HG03439 (cell line): ENCODE data around the gene PSMD12.
A peak's percentile ranks its signal among the peaks of the same experiment; 100 is the strongest.
"Not testable (repeated sequence)": the region's sequence is repeated elsewhere in the genome, so short reads cannot be mapped to it uniquely, and the experiment has no call there.

Experiments used
- ATAC-seq: cut with Tn5 transposase; IDR thresholded peaks from one replicate; pipeline ENCODE4 v1.9.1; 2021; ENCODE audit warnings: mild to moderate bottlenecking, moderate library complexity; ENCODE audit not compliant: unreplicated experiment

The PSMD12 gene

DNA sequence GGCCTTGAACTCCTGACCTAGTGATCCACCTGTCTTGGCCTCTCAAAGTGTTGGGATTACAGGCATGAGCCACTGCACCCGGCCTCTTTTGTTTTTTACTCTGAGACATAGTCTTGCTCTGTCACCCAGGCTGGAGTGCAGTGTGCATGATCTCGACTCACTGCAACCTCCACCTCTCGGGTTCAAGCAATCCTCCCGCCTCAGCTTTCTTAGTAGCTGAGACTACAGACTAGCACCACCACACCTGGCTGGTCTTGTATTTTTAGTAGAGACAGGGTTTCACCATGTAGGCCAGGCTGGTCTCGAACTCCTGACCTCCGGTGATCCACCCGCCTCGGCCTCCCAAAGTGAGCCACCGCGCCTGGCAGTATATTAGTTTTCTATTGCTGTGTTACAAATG is 22.2 kb upstream of the PSMD12 start:
- not testable (repeated sequence) for ATAC-seq

DNA sequence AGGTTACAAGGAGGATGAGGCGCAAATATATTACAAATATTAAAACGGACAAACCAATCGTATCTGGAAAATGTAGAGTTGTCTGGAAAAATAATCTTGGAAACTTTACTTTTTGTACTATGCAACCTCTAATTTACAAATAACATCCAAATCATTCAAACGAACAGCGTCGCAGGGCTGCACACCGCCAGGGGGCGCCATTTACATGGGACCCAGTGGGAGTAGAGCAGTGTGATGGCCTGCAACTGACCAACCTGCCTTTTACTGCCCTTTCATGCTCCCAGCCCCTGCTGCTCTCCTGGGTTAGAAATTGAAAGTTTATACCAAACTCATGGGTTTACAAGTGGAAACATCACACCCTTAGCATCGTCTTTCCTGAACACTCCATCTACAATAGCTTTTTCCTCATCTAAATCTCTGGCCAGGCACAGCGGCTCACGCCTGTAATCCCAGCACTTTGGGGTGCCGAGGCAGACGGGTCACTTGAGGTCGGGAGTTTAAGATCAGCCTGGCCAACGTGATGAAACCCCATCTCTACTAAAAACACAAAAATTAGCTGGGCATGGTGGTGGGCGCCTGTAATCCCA is 20.7 kb upstream of the PSMD12 start:
- ATAC-seq, result no peak

DNA sequence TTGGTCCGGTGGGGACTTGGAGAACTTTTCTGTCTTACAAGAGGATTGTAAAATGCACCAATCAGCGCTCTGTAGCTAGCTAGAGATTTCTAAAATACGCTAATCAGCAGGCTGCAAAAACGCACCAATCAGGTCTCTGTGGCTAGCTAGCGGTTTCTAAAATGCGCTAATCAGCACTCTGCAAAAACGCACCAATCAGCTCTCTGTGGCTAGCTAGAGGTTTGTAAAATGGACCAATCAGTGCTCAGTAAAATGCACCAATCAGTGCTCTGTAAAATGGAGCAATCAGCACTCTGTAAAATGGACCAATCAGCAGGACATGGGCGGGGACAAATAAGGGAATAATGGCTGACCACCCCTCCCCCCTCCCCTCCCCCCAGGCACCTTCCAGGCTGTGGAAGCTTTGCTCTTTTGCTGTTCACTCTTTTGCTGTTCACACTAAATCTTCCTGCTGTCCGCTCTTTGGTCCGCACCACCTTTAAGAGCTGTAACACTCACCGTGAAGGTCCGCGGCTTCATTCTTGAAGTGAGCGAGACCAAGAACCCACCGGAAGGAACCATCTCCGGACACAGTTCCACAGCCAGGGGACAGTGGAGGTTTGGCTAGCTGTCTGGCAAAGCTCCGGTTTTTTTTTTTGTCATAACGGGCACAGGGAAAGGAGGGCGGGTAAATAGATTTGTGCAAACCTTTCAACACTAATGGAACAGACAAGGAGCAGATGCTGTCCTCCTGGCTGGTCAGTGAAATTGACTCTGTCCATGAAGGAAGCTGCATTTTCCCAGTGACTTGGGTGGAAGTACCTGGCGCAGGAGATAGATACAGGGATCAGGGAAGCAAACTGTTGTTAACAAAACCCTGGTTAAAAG is 19.0 kb upstream of the PSMD12 start:
- no peak for ATAC-seq

GRCh38 chr17:67381929-67382257 is 15.5 kb upstream of the PSMD12 start:
- no peak for ATAC-seq

- no peak for ATAC-seq
Measured at GRCh38 chr17:67379251-67379630, 12.9 kb upstream of the PSMD12 start.

GRCh38 chr17:67378454-67379250 is 12.3 kb upstream of the PSMD12 start:
- ATAC-seq, result peak; percentile 47

DNA sequence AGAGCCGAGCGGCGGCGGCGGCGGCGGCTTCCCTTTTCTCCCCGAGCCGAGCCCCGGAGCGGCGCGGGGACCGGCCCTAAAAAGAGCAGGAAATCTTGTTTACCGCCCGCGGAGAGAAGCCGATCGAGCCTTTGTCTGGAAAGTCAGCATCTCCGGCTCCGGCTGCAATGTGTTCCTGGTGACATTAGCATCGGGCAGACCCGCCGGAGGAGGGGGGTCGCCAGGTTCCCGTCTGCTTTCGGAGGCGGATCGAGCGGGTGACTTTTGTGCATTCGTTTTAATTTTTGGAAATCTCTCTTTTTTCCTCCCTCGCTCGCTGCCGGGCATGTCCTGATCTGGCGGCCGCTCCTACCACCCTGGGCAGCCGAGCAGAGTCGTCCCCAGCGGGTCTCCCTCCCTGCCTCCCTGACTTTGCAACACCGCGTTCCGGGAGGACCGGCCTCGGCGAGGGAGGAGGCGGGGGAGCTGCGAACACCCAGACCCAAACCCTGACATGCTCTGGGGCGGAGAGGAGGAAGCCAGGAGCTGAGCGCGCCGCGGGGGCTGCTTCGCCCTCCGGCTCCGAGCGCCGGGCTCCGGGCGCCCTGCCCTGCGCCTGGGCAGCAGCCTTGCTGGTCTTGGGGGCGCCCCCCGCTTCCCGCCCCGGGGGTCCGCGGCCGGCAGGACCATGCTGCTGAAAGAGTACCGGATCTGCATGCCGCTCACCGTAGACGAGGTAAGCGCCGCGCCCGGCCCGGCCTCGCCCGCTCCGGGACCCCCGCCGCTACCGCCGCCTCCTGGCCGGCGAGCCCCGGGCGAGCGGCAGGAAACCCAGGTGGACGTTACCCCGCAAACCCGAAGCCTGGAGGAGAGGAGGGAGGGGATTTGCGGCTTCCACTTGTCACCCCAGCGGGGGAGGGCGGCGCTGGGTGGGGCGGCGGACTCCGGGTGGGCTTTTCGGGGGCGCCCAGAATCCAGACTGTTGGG is 11.4 kb upstream of the PSMD12 start:
- ATAC-seq, result peak; percentile 27

- ATAC-seq, result peak; percentile 51
Measured at GRCh38 chr17:67376737-67377487, 10.5 kb upstream of the PSMD12 start, which contains the start of gene PITPNC1. Gene PITPNC1, plus strand, starts transcription at chr17:67377281.

DNA sequence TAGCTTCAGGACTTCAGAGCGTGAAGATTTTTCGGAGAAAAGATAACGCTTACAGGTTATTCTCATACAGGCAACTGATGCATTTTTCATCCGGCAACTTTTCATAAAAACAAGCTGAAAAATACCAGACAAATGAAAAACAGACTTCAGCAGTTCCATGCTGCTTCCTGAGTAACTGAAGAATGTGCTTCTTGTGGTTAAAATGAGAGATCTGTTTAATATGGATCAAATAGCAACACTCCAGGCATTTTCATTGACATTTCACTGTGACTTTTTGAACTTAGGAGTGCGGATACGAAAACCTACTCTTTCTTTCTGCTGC is 10.0 kb upstream of the PSMD12 start:
- ATAC-seq, result no peak

GRCh38 chr17:67375716-67376115 is 9.3 kb upstream of the PSMD12 start:
- no peak for ATAC-seq

DNA sequence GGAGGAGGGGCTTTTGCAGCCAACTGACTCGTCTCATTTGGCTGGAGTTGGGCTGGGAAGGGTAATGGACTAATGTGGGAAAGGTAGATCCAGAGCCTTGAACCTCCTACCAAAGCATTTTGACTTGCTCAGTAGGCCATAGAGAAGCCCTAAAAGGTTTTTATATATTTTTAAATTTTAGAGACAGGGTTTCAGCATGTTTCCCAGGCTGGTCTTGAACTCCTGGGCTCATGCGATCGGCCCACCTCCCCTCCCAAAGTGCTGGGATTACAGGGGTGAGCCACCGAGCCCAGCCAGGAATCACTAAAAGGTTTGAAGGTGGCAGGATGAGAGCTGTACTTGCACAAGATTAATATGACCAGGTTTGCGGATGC is 8.7 kb upstream of the PSMD12 start:
- ATAC-seq, result no peak

- ATAC-seq, result no peak
Measured at GRCh38 chr17:67374329-67375053, 8.1 kb upstream of the PSMD12 start.

DNA sequence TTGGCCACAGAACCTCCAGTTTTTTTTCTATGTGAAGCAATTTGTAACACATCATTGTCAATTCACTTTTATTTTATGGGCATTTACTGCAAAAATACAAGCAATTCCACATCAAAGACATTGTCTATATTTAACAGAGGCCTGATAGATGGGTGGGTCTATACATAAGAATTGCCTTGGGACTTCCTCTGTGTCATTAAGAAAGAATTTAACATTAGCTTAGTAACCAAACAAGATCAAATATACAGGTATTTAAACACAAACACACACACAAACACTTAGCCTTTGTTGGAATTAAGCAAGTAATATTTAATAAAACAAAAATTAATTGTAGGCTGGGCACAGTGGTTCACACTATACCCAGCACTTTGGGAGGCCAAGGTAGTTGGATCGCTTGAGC is 6.4 kb upstream of the PSMD12 start:
- no peak for ATAC-seq

DNA sequence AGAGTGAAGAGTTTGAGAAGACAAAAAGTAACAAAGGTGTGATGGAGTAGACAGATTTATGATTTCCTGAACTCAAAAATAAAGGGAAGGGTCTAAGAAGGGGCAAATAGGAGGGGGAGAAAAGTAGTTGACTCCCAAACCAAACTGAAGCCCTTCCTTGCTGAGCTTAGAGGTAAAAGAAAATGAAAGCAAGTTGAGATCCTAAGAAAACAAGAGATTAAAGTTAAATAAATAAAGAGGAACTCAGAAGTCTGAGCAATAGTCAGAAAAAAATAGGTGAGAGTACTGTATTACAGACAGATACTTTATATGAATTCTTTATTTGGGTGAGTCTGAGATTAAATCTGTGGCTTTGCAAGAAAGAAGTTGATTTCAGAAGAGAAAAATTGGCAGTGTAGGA is 3.3 kb upstream of the PSMD12 start:
- no peak for ATAC-seq

- peak; percentile 11 for ATAC-seq
Measured at GRCh38 chr17:67365738-67366192, 612 bp downstream of the PSMD12 start.

DNA sequence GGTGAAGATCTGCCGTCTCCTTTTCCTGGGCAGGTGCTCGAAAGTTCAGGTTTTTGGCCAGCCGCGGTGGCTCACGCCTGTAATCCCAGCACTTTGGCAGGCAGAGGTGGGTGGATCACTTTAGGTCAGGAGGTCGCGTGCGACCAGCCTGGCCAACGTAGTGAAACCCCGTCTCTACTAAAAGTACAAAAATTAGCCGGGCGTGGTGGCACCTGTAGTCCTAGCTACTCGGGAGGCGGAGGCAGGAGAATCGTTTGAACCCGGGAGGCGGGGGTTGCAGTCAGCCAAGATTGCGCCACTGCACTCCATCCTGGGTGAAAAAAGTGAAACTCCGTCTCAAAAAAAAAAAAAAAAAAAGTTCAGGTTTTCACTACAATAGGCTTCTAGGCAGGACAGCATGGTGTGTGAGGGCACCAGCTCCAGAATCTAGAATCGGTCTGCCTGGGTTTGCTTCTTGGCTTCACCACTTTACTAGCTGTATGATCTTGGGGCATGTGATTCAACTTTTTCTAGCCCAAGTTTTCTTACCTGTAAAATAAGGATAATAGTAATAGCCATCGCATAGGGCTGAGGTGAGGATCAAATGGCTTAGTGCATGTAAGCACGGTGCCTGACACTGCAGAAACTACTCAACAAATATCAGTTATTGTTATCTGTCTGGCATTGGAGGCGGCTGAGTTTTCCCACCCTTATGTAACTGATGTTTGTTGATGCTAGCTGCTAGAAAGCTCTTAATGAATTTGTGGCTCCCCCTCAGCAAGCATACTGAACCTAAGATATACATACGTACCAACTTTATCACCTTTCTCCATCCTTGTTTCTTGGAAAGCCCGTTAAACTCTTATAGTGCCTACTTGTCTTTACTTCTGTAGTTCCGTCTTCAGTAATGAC is 1.3 kb downstream of the PSMD12 start:
- ATAC-seq, result no peak

- no peak for ATAC-seq
Measured at GRCh38 chr17:67362173-67362572, 4.2 kb downstream of the PSMD12 start.

- ATAC-seq, result no peak
Measured at GRCh38 chr17:67360880-67361279, 5.5 kb downstream of the PSMD12 start.
